ENCODE data around the gene CDH13. TPM values are rescaled to one million over a fixed set of nuclear protein-coding genes. Genes with fewer than 3 reads are reported as not detected.

Gene CDH13
- polyA plus RNA-seq, 1 donor from 2014 or later: 3.2 TPM

GRCh38 chr16:83196796-83197195 lies 570.0 kb downstream of the CDH13 start:
- H3K4me3 ChIP-seq (ENCODE audit: low read length): no peak overlapping the region
- no peaks in the 10 kb centered on the region for H3K9me2 ChIP-seq (ENCODE audit: insufficient read depth, low read length)
- H3K36me3 ChIP-seq (ENCODE audit: insufficient read depth, low read length): no peaks in the 10 kb centered on the region
- no peaks in the 10 kb centered on the region for H3F3A ChIP-seq (ENCODE audit: insufficient read depth, low read length, poor library complexity, severe bottlenecking)
- no peaks in the 10 kb centered on the region for H3K79me2 ChIP-seq (replicated peaks; ENCODE audit: insufficient read depth, low read length)
- H2AFZ ChIP-seq (ENCODE audit: low read depth, low read length): no peak overlapping the region
- no peaks in the 10 kb centered on the region for H3K9me3 ChIP-seq (ENCODE audit: low read length)
- no peaks in the 10 kb centered on the region for H4K20me1 ChIP-seq (ENCODE audit: insufficient read depth)
- no peak overlapping the region for H3K9ac ChIP-seq (ENCODE audit: low read length)
- H3K27me3 ChIP-seq (ENCODE audit: insufficient read depth, low read depth, low read length): no peaks in the 10 kb centered on the region
- no peak overlapping the region for H3K4me2 ChIP-seq (ENCODE audit: low read length)
- no peak overlapping the region for H3K27ac ChIP-seq (ENCODE audit: low read length)
- no peak for TF ChIP-seq RAD21 (conservative IDR thresholded peaks at IDR 0.05)
- no peak for TF ChIP-seq REST (IDR thresholded peaks at IDR 0.05; ENCODE audit: borderline replicate concordance)
- TF ChIP-seq POLR2AphosphoS5 (IDR thresholded peaks at IDR 0.05): no peak
- TF ChIP-seq EP300 (conservative IDR thresholded peaks at IDR 0.05; ENCODE audit: poor library complexity, severe bottlenecking): no peak

GRCh38 chr16:83197450-83197849 lies 570.7 kb downstream of the CDH13 start:
- H3F3A ChIP-seq (ENCODE audit: insufficient read depth, low read length, poor library complexity, severe bottlenecking): no peaks in the 10 kb centered on the region
- H3K4me2 ChIP-seq (ENCODE audit: low read length): no peak overlapping the region
- H3K4me3 ChIP-seq (ENCODE audit: low read length): no peak overlapping the region
- TF ChIP-seq CTCF (IDR thresholded peaks at IDR 0.05; ENCODE audit: poor library complexity, severe bottlenecking) (no peak), EZH2 (IDR thresholded peaks at IDR 0.05; ENCODE audit: borderline replicate concordance, insufficient read depth, low read length, poor library complexity, severe bottlenecking) (no peak), TAF1 (IDR thresholded peaks at IDR 0.05; ENCODE audit: low read depth) (no peak), RAD21 (conservative IDR thresholded peaks at IDR 0.05) (no peak), REST (IDR thresholded peaks at IDR 0.05; ENCODE audit: borderline replicate concordance) (no peak), POLR2AphosphoS5 (IDR thresholded peaks at IDR 0.05) (no peak), MXI1 (conservative IDR thresholded peaks at IDR 0.05; ENCODE audit: poor library complexity, severe bottlenecking) (no peak), EP300 (conservative IDR thresholded peaks at IDR 0.05; ENCODE audit: poor library complexity, severe bottlenecking) (no peak), SMC3 (conservative IDR thresholded peaks at IDR 0.05; ENCODE audit: poor library complexity) (no peak)
- H3K9me3 ChIP-seq (ENCODE audit: low read length): no peaks in the 10 kb centered on the region
- H4K20me1 ChIP-seq (ENCODE audit: insufficient read depth): no peaks in the 10 kb centered on the region
- H3K27me3 ChIP-seq (ENCODE audit: insufficient read depth, low read depth, low read length): no peaks in the 10 kb centered on the region
- no peak overlapping the region for H3K27ac ChIP-seq (ENCODE audit: low read length)
- no peak overlapping the region for H2AFZ ChIP-seq (ENCODE audit: low read depth, low read length)
- H3K36me3 ChIP-seq (ENCODE audit: insufficient read depth, low read length): no peaks in the 10 kb centered on the region
- H3K9ac ChIP-seq (ENCODE audit: low read length): no peak overlapping the region
- no peaks in the 10 kb centered on the region for H3K79me2 ChIP-seq (replicated peaks; ENCODE audit: insufficient read depth, low read length)
- no peaks in the 10 kb centered on the region for H3K9me2 ChIP-seq (ENCODE audit: insufficient read depth, low read length)

Measured in neural cell (in vitro differentiated cells).